AG09309 (cell line): ENCODE data around the gene ST6GALNAC2.

Source experiments
- DNase-seq: peaks from one replicate; pipeline ENCODE4 v3.0.0-alpha.2; 2010; ENCODE audit warnings: low read depth
- H3K4me3 ChIP-seq: 2 replicates; pipeline ENCODE4 v1.5.1; 2011; ENCODE audit warnings: mild to moderate bottlenecking, low read depth, low read length, moderate library complexity; ENCODE audit not compliant: control insufficient read depth
- CTCF ChIP-seq: IDR thresholded peaks from 2 replicates; pipeline ENCODE4 v1.5.1; 2011; ENCODE audit warnings: mild to moderate bottlenecking, low read depth, low read length, inconsistent platforms; ENCODE audit not compliant: insufficient read depth, control insufficient read depth; ENCODE audit errors: missing control alignments

ST6GALNAC2 gene

DNA sequence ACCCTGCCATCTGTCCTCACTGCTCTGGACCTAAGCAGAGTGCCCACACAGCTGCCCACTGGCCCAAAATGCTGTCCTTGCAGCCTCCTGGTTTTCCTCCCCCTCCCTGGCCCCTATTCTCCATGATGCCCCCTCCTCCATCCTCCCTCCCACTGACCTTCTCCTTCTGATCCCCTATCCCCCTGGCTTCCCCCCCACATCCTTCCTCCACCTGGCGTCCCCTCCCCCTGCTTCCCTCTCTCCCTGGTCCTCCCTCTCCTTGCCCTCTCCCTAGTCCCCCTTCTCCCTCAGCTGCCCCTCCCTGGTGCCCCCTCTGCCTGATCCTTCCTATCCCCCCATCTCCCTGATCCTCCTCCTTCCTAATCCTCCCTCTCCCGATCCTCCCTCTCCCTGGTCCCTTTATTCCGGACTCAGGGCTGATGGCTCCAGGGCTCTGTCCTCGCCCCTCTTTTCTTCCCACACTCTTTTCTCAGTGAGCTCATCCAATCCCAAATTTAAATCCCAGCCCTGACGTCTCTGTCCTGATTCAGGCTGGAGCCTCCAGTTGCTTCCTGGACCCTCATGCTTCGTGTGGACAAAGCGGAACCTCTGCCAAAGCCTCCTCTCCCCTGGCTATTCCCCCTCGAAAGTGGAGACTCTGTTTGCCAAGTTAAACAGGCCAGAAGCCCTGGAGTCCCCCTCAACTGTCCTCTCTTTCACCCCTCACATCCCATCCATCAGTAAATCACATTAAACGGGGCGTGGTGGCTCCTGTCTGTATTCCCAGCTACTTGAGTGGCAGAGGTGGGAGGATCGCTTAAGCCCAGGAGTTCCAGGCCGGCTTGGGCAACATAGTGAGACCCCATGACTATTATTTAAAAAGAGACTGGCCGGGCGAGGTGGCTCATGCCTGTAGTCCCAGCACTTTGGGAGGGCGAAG is 66.4 kb downstream of the ST6GALNAC2 start:
- no peak for TF ChIP-seq CTCF
- DNase-seq, result no peak

DNA sequence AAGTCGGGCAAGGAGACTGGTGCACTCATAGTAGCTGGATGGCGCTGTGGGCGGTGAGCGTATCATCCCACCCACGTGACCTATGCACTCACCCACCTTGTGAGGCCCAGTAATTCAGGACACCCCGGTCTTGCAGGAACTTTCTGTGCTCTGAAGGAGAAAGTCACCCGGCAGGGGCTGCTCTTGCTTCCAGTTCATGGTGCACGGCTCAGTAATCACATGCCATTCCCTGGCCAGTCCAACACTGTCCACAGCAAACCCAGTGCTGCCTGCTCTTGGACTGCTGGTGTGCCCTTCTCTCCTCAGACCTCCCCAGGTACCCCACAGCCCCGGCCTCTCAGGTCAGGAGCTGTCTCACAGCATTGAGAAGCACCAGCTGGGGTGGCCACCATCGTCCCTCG is 68.0 kb downstream of the ST6GALNAC2 start:
- H3K4me3 ChIP-seq, result no peak overlapping the region
- no peak for DNase-seq
- no peak for TF ChIP-seq CTCF

More for the DNA sequence above, 66.4 kb downstream of the ST6GALNAC2 start:
- no peak overlapping the region for H3K4me3 ChIP-seq
